HG03135 (cell line): ENCODE measurements around the gene GMFB.

Source experiments
- ATAC-seq: cut with Tn5 transposase; IDR thresholded peaks from one replicate; pipeline ENCODE4 v1.9.1; 2021; ENCODE audit warnings: mild to moderate bottlenecking, moderate library complexity; ENCODE audit not compliant: unreplicated experiment

Gene GMFB

GRCh38 chr14:54493293-54493692, 4.5 kb upstream of the GMFB start:
- ATAC-seq: no peak

- no peak for ATAC-seq
Observed at GRCh38 chr14:54490445-54491175, 1.8 kb upstream of the GMFB start.

GRCh38 chr14:54489731-54490444, 1.1 kb upstream of the GMFB start:
- no peak for ATAC-seq

- ATAC-seq: no peak
Observed at GRCh38 chr14:54489318-54489683, 521 bp upstream of the GMFB start.

GRCh38 chr14:54488318-54488645, 498 bp downstream of the GMFB start:
- ATAC-seq: no peak

- no peak for ATAC-seq
Observed at GRCh38 chr14:54487771-54488170, 1.0 kb downstream of the GMFB start.

DNA sequence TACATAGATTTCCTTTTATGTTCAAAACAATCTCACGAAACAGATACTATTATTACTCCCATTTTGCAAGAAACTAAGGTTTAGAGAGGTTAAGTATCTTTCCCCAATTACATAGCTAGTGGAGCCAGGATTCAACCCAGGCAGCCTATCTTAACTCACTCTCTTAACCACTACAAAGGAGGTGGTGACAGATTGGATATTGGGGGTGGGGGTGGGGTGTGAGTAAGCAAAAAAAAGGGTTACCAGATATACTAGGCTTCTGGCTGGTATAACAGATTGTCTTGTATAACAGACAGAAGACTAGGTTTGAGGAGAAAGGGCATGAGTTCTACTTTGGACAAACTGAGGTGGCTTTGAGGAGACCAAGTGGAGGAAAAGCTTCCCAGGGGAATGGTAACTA, 2.1 kb downstream of the GMFB start:
- no peak for ATAC-seq

DNA sequence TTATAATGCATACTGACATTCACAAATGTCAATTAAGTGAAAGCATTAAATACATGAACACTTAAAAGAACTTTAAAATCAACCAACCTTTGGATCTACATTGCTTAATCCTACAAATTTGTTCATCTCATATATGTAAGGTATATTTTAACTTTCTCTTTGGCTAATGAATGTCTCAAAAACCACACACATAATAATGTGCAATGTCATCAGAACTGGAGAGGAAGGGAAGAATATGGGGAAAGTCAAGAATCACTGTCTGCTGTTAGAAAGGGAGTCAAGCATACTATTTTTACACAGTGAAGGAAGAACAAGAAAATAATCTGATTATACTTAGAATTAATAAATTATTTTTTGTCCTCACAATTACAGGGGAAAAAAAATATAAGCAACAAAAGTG, 4.9 kb downstream of the GMFB start:
- ATAC-seq: no peak

- ATAC-seq: no peak
Observed at GRCh38 chr14:54483073-54483745, 5.6 kb downstream of the GMFB start.

DNA sequence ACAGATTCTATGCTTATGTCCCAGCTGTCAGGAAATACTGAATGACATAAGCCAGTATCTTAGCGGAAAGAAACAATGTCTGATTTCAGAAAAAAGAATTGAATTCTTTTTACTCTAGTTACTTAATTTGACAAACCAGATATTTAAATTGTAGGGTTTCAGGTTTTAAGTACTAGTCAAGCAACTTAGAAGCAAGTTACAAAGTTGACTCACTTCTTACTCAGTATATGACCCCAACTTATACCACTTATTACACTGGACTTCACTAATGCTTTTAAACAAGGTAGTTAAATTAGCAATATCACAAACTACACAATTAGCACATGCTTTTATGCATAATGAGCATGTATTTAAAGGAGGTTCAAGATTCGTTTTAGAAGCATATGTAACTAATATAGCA, 7.1 kb downstream of the GMFB start:
- no peak for ATAC-seq

DNA sequence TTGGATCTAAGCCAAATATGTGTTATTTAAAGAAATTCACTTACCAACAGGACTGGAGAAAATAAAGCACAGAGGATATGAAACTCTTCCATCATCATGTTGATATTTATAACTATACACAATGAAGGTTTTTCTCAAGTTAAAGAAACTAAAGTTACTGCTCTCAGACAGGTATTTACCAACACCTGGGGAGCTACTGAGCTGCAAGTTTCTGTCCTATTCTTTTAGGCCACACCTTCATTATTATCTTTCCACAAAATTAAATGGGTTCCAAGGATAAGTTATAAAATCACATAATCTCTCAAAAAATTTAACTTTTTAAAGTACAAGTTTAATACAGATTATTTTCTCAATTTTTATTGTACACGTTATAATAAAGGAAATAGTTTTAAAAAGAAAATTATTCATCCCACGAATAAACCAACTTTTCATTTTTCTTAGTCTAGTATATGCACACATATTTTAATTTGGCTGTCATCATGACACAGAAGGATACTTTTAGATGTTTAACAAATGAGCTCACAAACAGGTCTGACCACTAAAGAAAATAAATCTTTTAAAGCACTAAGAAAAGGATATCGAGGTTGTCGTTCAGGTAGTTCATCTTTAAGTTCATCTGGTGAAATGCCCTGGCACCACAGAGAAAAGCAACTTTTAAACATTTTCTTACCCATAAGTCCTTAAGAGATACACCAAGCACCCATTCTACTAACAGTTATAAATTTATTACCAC, 7.8 kb downstream of the GMFB start:
- ATAC-seq: no peak

DNA sequence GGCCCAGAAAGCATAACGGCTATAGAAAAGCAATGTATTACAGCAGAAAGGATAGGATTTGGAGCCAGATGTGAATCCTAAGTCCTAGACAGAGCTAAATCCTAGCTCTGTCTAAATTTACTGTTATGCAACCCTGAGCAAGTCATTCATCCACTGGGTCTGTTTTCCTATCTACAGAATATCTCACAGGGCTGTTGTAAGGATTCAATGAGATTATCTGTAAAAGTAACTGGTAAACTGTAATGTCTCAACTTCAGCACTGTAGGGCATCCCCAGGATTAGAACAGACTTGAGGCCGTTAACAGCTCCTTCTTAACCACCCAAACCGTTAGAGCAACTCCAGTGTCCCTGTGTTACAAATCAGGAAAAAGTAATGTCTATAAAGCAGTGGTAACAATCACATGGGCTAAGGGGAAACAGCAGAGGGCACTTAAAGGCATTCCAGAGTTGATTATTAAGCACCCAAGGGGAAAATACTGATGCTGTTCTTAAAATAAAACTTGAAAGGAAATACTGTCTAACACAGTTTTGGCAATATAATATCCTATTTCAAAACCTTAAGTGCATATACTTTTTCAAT, 10.1 kb downstream of the GMFB start:
- ATAC-seq: no peak

- no peak for ATAC-seq
Observed at GRCh38 chr14:54475911-54476310, 12.9 kb downstream of the GMFB start.

GRCh38 chr14:54475187-54475899, 13.4 kb downstream of the GMFB start:
- ATAC-seq: no peak

GRCh38 chr14:54474232-54474793, 14.5 kb downstream of the GMFB start:
- no peak for ATAC-seq

GRCh38 chr14:54472315-54472714, 16.5 kb downstream of the GMFB start:
- ATAC-seq: no peak

DNA sequence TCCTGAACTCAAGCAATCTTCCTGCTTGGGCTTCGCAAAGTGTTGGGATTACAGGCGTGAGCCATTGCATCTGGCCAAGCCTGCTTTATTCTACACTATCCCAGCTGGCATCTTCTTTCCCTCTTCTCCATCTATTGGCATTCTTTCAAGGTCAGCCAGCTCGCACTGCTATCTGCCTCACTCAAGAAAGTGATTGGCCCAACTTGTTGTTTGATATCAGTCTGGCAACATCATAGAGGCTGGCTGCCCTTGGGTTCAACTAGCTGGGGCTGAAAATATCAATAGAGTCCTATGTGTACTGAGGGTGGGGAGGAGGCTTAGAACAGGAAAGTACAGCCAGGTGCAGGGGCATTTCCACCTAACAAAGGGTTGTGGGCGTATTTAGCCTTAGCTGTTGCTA, 17.1 kb downstream of the GMFB start:
- no peak for ATAC-seq

- ATAC-seq: no peak
Observed at GRCh38 chr14:54470701-54471100, 18.1 kb downstream of the GMFB start.

DNA sequence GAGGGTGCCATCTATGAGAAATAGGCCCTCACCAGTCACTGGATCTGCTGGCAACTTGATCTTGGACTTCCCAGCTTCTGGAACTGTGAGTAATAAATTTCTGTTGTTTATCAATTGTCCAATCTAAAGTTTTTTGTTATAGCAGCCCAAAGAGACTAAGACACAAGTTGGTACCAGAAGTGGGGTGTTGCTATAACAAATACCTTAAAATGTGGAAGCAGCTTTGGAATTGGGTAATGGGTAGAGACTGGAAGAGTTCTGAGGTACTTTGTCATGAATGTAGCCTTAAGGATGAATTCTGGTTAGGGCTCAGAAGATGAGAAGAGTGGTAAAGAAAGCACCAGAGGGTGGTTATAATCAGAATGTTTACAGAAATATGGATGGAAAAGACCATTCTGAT, 21.5 kb downstream of the GMFB start:
- ATAC-seq: no peak

DNA sequence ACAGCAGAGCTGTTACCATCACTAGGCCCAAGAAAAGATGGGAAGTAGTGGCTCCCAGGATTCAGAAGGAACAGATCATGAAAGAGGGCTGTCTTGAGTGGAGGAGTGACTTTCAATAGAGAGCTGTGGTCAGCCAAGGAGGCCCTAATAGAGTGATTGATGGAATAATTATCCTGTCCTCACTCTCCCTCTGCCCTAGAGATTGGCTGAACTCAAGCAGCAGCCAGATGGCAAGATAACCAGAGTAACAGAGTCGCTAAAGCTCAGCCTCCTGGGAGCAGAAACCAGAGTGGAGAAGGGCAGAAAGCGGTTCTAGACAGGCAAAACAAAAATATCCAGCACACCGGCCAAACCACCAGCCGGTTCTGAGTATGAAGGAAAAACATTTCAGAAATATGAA, 23.1 kb downstream of the GMFB start:
- no peak for ATAC-seq
